Heart left ventricle (tissue), 13 donors: Measurements from ENCODE around the gene HELZ.

ENCODE experiments used
- CTCF ChIP-seq, 12 donors: fragments of 200-600 bp; sonication (generic) in 4 of 12; IDR thresholded peaks; one replicate each; pipeline versions ENCODE4 v1.5.0 to v1.8.0; 2018 to 2022; ENCODE audit warnings: antibody characterized with exemption in 12 of 12, mild to moderate bottlenecking in 5 of 12
- POLR2A ChIP-seq, 2 donors: fragments of 450-650 bp; IDR thresholded peaks; one replicate each; pipeline ENCODE4 v1.6.1; 2017; ENCODE audit warnings: antibody characterized with exemption in 2 of 2, mild to moderate bottlenecking in 2 of 2, moderate library complexity in 2 of 2
- donor health status: ischemic (EF 13 %, LVEDD 7.1; RV severe dilation, severe dysfunction).
- donor health status: DM: no; HTN: yes; CAD: no.
- donor health status: DM: no; HTN: no; CAD: no.
- donor health status: ischemic (EF 25% LVEDD 6.9; RV normal size, moderate dysfunction).
- donor health status: ischemic (EF 25% LVEDD 5.7; RV mildly dilated, moderate dysfunction).
- donor health status: ischemic (EF 35%, LVEDD 5.7; RV mildly dilated, moderate dysfunction).
- donor health status: nonischemic (EF 11% LVEDD 7.7; RV severe dilation, severe dysfunction).
- donor health status: DM: yes; HTN: yes; CAD: no.
- donor health status: PGD.
- donor health status: ischemic (EF 29% LVEDD 5.4; RV normal size, mild dysfunction).
- donor health status: nonischemic (EF 23%, LVEDD 6.1; RV moderate dilation, normal function).

DNA sequence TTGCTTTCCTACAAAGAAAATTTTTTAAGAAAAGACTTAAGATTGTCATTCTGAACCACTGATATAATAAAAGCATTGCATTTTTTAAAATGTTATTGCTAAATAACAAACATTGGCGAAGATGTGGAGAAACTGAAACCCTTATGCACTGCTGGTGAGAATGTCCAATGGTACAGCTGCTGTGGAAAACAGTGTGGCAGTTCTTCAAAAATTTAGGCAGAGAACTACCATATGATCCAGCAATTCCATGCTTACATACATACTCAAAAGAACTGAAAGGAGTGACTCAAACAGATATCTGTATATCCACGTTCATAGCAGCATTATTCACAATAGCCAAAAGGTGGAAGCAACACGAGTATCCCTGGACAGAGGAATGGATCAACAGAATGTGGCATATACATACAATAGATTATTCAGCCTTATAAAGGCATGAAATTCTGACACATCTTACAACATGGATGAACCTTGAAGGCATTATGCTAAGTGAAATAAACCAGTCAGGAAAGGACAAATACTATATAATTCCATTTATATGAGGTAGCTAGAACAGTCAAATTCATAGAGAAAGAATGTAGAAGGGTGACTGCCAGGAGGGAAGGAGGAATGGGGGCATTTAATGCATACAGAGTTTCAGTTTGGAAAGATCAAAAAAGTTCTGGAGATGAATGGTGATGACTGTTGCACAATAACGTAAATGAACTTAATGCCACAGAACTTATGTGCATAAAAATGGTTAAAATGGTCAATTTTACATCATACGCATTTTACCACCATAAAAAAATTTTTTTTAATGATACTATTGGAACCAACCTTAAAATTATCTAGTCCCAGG, 108.6 kb downstream of the HELZ start:
- TF ChIP-seq CTCF (IDR thresholded peaks at IDR 0.05) (no peak), POLR2A (IDR thresholded peaks at IDR 0.05) (no peak)
